C4-2B (cell line): ENCODE data around the gene SLC35A2.

Experiments
- CTCF ChIP-seq: fragments of 450-650 bp; conservative IDR thresholded peaks from 2 replicates; pipeline ENCODE4 v1.5.1; 2017; ENCODE audit warnings: mild to moderate bottlenecking
- ZFX ChIP-seq: fragments of 450-650 bp; IDR thresholded peaks from 2 replicates; pipeline ENCODE4 v1.6.1; 2017

DNA sequence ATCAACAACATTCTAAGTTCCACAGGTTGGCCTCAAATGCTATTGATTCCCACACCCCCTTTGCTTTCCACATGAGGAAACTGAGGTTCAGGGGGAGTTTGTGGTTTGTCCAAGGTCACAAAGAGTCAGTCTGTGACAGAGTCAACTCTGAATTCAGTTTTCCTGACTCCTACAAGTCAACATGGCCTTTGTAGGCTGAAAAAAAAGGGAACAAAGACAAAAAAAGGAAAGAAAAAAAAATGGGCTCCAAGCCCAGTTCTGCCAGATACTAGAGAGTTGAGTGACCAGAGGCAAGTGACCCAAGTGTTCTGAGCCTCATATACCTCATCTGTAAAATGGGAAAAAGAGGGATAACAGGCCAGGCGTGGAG lies 23.8 kb upstream of the SLC35A2 start:
- TF ChIP-seq CTCF: no peak
- TF ChIP-seq ZFX: no peak
